GM19328 (cell line): ENCODE data around the gene RAB27B.
"Not testable (repeated sequence)": the region's sequence is repeated elsewhere in the genome, so short reads cannot be mapped to it uniquely, and the experiment has no call there.

Experiments
- ATAC-seq: cut with Tn5 transposase; IDR thresholded peaks from one replicate; pipeline ENCODE4 v1.9.1; 2021; ENCODE audit warnings: mild to moderate bottlenecking, moderate library complexity; ENCODE audit not compliant: unreplicated experiment

The RAB27B gene, protein sequence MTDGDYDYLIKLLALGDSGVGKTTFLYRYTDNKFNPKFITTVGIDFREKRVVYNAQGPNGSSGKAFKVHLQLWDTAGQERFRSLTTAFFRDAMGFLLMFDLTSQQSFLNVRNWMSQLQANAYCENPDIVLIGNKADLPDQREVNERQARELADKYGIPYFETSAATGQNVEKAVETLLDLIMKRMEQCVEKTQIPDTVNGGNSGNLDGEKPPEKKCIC

DNA sequence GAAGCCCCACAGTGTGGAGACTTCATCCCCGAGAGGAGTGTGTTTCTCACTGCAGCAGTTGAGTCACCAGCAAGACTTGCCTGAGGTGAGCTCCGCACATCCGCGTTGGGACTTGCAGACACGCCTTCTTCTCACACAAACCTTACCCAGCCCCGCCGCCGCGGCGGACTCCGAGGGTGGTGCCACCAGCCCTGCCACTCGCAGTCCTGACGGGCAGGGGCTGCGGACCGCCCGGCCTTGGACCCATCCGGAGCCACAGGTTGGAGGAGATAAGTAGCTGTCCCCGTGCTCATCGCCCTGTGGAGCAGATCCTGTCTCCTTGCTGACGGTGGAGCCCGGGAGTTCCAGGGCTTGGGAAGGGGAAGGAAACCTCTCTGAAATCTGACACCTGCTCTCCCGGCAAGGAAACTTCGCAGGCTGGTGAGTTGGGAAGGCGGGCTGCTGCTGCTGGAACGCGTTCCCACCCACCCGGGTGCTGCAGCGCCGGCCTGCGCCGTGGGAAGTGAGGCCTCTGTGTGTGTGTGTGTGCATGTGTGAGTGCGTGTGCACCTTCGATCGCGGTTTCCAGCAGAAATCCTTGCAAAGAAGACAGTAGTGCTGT, at the start of gene RAB27B:
RAB27B (plus strand) TSS at position 197 of the 601 bp plus-strand sequence. CDS start 49,109 bp downstream, outside the sequence.
- no peak for ATAC-seq

DNA sequence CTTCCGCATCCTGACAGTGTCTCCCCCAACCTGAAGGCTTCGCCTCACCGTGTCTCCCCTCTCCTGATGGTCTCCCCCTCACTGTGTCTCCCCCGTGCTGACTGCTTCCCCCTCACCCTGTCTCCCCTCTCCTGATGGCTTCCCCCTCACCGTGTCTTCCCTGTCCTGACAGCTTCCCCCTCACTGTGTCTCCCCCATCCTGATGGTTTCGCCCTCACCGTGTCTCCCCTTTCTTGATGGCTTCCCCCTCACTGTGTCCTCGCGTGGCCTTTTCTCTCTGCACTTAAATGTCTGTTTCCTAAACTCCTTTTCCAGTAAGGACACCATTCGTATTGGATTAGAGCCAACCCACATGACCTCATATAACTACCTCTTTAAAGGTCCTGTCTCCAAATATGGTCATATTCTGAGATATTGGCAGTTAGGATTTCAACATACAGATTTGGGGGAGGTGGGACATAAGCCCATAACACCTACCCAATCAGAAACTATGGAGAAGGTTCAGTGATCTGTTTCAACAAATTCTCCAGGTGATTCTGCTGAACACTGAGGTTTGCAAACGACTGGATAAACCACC, 47.9 kb upstream of the RAB27B start:
- ATAC-seq: no peak

DNA sequence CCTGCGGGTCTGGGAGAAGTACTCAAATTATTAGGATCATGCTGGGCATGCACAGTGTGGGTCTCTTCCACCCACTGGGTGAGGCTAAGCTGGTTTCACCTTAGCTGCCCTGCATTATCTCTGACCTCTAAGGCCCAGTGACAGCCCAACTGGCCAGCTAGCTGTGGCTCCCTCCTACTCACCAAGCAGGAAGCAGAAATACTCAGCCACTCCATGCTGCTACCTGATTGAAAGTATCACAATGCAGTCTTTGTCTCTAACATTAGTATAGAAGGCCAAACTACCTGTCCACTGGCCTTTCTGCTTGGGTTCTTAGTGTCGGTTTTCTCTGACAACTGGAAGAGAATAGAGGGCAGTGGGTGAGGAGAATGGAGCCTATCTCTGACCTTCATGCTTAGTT, 47.3 kb upstream of the RAB27B start:
- ATAC-seq: no peak

DNA sequence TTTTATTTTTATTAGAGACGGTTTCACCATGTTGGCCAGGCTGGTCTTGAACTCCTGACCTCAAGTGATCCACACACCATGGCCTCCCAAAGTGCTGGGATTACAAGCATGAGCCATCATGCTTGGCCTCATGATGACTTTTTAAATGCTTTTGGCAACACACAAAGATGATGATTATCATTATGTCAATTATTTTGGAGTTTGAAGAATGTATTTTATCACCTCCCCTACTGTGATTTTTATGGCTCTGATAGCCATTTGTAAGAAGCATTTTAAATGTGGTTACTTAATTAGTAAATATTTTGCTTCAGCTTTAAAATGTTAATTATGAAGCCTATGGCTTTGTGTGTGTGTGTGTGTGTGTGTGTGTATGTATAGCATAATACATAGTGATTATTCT, 45.1 kb upstream of the RAB27B start:
- no peak for ATAC-seq

DNA sequence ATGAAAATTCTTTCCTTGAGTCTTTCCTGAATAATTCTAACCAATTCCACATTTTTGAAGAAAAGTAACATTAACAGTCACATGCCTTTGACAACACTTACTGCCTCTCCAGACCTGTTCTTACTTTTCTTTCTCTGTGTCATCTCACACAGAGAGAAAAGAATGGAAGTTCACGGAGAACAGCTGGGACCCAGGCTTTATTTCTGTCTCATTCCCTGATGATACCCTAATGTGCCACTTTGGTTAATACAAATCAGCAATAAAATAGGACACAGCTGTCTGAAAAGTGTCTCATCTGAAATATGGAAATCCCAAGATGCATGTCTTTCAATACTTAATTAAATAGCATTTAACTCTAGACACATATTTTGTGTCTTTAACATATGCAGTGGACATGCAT, 42.1 kb upstream of the RAB27B start:
- ATAC-seq: no peak

DNA sequence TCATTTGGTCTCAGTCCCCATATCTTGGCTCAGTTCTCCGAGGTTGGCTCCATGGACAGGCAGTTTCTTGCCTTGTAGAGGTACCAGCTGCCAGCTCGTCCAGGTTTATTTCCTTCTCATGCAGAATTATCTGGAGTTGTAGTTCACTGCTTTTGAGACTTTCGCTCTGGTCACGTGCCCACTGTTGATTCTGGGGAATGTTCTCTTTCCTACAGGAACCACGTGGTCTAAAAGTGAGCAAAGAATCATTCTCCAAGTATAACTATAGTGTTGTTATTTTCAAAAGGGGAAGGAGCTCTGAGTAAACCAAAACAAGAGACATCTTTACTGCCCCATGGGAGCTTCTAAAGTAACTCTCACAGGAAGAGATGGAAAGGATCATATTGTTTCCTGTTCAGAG, 41.2 kb upstream of the RAB27B start:
- ATAC-seq: no peak

DNA sequence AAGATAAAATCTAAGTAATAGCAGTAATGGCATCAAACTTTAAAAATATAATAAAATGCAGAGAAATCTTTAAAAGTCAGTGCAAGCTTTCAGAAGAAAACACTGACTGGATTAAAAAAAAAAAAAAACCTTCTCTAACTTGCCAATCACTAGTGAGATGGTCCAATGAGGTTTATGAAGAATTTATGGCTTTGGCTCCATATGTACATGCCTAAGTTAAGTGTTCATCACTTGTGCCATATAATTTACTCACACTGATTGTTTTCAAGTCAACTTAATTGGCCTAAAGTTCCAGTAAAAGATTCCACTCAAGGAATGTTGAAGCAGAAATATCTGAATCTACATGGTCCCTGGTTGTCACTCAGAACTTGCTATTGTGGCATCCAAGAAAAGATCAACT, 40.7 kb upstream of the RAB27B start:
- ATAC-seq: no peak

DNA sequence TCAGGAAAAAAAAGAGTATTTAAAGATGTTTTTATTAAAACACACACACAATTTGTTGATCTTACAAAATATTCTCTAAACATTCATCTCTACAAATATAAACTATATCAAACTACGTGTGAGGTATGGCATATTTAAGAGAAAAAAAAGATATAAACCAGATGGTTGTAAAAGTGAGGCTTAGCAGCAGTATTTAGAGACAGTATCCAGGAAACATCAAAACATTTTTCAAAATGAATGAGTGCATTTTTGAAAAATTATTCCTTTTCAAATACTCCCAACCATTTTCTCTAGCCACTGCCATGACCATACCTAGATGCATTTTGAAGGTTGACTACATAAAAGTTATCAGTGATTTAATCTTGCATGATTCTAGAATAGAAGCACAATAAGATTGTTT, 38.2 kb upstream of the RAB27B start:
- no peak for ATAC-seq

DNA sequence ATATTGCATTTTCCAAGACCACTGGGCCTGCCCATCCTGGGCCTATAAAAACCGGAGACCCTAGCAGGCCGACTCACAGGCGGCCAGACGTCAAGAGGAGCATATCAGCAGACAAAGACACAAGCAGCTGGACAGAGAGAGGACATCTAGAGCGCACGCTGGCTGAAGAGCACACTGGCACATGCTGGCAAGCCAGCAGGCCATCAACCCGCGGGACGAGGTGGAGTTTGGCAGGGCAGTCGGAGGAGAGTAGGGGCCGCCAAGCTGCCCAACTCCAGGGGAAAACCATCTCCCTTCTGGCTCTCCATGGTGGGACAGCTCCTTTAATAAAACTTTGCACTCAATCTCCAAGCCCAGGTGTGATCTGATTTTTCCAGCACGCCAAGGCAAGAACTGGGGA, 36.6 kb upstream of the RAB27B start:
- no peak for ATAC-seq

DNA sequence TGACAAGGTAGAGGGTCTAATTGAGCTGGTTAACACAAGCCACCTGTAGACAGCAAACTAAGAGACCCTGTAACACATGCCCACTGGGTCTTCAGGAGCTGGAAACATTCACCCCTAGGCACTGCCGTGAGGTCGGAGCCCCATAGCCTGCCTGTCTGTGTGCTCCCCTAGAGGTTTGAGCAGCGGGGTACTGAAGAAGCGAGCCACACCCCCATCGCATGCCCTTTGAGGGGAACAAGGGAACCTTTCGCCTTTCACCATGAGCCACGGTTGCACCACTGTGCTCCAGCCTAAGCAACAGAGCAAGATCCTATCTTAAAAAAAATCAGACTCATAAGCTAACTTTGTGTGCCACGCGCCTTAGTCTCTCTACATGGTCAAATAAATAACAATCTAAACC, 36.2 kb upstream of the RAB27B start:
- ATAC-seq: no peak

DNA sequence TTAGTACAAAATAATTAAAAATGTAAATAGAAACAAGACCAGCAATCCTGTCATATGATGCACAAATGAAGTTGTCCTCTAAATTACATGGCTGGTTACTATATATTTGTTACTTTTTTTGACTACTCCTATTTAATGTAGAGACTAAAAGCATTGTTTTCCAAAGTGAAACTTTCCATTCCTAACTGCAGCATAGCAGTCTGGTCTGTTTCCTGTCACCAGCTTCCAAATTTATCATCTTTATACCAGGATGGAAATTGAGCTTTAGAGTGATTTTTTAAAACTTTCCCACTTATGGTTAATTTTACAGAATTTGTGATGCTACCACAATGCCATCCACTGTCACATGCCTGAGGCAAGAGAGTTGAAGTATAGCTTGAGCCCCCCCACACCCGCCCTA, 33.5 kb upstream of the RAB27B start:
- no peak for ATAC-seq

DNA sequence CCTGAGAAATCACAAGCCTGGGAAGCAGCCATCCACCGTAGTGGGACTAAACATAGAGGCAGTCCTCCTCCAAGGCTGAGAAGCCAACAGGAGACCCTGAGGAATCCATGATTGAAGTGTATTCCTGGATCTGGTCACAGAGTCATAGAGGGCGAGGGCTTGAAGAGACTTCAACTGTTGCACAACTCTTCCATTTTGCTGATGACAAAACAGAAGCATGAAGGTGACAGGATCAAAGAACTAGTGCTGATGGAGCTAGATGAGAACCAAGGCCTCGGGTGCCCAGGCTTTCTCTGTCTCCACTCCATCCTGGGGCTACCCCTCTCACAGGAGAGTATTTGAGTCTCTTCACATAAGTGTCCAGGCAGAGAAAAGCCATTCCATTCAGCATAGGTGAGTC, 30.1 kb upstream of the RAB27B start:
- ATAC-seq: no peak

DNA sequence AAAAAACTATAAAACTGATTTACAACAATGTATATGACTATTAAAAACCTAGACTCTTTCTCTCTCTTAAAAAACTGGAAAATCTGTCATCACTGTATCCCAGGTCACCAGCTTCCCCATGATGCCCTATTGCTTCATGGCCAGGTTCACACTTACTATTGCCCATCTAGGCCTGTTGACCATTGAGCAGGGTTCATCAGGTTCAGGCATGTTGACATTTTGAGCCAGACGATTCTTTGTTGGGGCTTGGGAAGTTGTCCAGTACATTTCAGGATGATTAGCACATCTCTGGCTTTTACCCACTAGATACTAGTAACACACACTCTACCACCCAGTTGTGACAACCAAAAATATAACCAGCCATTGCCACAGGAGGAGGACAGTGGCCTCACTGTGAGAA, 26.9 kb upstream of the RAB27B start:
- ATAC-seq: no peak

DNA sequence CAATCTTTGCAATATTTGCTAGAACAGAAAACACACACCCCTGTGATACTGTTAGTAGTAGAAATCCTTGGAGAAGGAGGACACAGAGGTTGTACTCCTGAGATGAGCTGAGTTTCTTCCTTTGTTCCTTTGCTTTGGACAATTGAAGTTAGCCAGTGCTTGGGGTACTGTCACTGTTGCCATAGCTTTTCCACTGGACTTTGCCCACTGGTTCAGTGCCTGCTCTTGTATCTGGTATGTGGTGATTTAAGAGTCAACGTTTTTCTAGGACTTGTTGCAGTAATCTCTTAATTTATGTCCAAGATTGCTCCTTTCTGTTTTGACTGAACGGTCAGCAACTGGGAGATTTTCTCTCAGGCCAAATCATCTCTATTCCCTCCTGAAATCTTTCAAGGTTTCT, 26.1 kb upstream of the RAB27B start:
- no peak for ATAC-seq

DNA sequence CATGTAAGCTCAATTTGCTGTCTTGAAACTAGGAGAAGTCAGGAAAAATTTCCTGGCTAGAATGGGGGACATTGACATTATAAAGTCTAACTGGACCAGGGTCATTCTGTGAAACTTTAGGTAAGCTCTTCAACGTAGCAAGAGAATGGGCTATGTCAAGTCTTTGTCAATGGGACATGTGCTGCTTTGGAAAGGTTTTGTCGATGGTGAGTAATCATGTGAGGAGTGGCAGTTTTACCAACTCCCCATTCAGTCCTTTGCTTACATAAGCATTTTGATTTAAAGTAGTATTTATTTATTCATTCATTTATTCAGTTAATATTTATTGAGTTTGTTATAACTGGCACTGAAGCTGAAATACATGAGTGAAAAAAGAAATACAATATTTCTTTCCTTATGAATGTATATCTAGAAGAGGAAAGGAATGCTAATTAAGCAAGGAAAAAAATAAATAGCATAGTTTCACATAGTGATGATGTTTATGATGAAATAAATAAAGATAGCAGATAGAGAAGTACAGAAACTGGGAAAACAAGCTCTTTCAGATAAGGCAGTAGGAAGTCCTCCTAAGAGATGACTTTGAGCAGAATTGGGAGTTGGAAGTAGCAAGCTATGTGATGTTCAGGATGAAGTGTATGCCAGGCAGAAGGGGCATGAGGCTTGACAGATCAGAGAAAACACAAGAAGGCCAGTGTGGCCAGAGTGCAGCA, 25.4 kb upstream of the RAB27B start:
- no peak for ATAC-seq

DNA sequence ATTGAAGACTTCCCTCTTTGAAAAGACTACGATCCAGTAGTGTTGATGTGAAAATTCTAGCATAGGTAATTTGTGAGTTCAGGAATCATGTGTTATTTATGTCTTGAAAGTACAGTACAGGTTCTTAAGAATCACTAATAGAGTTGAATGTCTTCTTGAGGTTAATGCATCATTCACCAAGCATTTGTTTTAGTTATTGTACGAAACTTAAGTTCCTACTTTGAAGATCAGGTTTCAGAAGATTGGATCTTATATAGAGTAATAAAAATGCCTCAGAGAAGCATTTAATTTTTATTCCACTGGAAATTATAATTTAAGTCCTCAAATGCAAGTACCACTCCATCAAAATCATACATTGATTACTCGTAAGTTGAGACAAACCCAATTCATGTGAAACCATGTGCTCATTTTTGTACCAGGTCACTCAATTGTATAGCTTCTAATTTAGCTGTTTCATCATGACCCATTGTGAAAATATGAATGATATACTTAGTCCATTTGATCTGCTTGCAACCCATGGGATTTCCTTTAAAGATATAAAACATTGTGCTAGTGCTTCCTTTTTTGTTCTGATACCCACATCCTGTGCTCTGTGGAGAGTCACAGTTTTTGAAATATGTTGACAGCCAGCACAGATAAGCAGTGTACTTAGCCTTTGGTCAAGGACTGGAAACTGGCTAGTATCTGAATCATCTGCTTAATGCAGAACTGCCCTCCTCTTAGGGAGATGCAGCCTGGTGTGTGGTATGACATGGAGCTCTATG, 22.5 kb upstream of the RAB27B start:
- no peak for ATAC-seq

DNA sequence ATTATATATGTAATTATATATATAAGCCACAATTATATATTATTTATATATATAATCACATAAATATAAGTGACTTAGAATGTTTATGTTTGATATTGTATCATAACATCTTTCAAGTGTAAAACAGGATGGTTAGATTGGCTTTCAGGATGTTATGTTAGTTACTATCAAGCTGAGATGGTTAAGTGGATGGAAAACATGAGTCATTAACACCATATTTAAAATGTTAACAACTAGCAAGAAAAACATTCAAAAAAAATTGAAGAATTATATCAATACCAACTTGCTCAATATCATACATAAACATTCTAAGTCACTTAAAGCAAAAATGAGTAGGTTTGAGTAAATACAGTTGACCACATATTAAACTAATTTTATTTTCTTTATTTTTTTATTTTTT, 21.8 kb upstream of the RAB27B start:
- no peak for ATAC-seq

DNA sequence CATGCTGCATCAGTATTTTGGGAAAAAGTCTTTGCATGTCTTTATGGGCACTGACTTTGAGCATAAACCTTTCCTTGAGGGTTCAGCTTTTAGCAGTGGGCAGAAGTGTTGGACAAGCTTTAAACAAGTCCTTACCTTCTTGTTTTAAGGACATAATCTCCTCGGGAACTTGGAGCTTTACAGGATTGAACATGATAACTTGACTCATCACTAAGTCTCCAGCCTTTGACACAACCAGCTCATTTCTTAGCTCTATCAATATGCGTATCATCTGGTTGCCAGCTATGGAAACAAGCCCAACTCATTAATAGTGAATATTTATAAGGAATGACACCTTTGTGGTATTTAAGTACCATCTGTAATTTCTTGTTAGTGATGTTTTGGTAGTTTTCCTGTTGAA, 21.0 kb upstream of the RAB27B start:
- no peak for ATAC-seq

DNA sequence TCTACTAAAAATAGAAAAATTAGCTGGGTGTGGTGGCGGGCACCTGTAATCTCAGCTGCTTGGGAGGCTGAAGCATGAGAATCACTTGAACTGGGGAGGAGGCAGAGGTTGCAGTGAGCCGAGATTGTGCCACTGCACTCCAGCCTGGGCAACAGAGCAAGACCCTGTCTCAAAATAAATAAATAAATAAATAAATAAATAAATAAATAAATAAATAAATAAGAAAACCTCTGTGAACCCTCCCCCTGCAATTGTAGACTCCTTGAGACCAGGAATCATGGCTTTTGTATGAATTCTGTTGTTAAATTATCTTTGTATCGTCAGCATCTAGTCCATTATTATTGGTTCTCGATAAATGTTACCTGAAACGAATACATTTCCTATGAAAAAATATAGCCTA, 17.6 kb upstream of the RAB27B start:
- not testable (repeated sequence) for ATAC-seq

DNA sequence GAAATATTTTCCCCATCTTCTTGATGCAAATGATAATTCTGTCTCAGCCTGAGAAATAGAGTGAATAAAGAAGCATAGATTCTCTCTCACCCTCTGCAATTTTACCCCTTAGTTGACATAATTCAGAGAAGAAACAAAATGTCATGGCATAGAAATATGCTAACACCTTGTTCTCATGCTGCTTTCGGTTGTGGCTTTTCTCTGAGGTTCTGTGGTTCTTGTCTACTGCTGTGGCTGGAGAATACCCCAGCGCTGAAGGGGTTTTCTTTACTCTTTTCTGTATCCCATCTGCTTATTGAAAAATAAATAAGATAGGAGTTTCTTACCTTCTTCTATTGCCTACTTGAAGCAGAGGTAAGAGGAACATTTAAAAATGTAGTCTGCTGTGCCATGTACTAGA, 15.4 kb upstream of the RAB27B start:
- no peak for ATAC-seq

DNA sequence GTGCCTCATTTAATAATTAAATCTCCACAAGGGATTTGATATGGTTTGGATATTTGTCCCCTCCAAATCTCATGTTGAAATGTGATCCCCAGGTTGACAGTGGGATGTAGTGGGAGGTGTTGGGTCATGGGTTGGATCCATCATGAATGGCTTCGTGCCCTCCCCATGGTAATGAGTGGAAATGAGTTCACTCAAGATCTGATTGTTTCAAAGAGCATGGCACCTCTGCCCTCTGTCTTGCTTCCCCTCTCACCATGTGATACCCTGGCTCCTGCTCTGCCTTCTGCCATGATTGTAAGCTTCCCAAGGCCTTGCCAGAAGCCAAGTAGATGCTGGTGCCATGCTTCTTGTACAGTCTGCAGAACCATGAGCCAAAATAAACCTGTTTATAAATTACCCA, 15.0 kb upstream of the RAB27B start:
- no peak for ATAC-seq
